Ectodermal cell (in vitro differentiated cells): ENCODE measurements around the gene MTG2.

Source experiments
- H3K27ac ChIP-seq: 2 replicates; pipeline ENCODE4 v1.7.0; 2013; ENCODE audit warnings: mild to moderate bottlenecking, low read depth, low read length; ENCODE audit not compliant: insufficient read depth, poor library complexity, severe bottlenecking
- H3K27me3 ChIP-seq: 2 replicates; pipeline ENCODE4 v1.7.0; 2013; ENCODE audit warnings: mild to moderate bottlenecking, low read length; ENCODE audit not compliant: insufficient read depth, control insufficient read depth, poor library complexity, severe bottlenecking
- H3K36me3 ChIP-seq: one replicate; pipeline ENCODE4 v1.7.0; 2013; ENCODE audit warnings: low read length; ENCODE audit not compliant: control insufficient read depth, insufficient read depth
- H3K4me1 ChIP-seq: one replicate; pipeline ENCODE4 v1.7.0; 2013; ENCODE audit warnings: low read length; ENCODE audit not compliant: control insufficient read depth, insufficient read depth
- H3K4me3 ChIP-seq: 2 replicates; pipeline ENCODE4 v1.7.0; 2013; ENCODE audit warnings: low read depth, low read length, control low read depth; ENCODE audit not compliant: insufficient read depth
- H3K9me3 ChIP-seq: 2 replicates; pipeline ENCODE4 v1.7.0; 2013; ENCODE audit warnings: mild to moderate bottlenecking, low read length, moderate library complexity; ENCODE audit not compliant: control insufficient read depth
- WGBS, 2 experiments: methylation state at CpG; one replicate each; pipeline ENCODE4 v1.1.7; 2013; ENCODE audit warnings: missing lambda C conversion rate in 2 of 2; 5-methylcytosine and 5-hydroxymethylcytosine counted together

MTG2 gene

GRCh38 chr20:62196286-62196685 lies 13.5 kb downstream of the MTG2 start:
- Histone ChIP-seq H3K36me3 (peaks cover 13% of the 10 kb centered on the region), H3K9me3 (no peaks in the 10 kb centered on the region), H3K27me3 (no peaks in the 10 kb centered on the region)

GRCh38 chr20:62197311-62197710 lies 14.5 kb downstream of the MTG2 start:
- 92% methylated on average over 8 to 9 of the region's 9 CpGs for WGBS, 2 experiments
- H3K4me1 ChIP-seq: no peaks in the 10 kb centered on the region
- no peak overlapping the region for H3K4me3 ChIP-seq
- H3K9me3 ChIP-seq: no peaks in the 10 kb centered on the region
- H3K27ac ChIP-seq: no peak overlapping the region
- peaks cover 13% of the 10 kb centered on the region for H3K36me3 ChIP-seq
- no peaks in the 10 kb centered on the region for H3K27me3 ChIP-seq

More at GRCh38 chr20:62196286-62196685, 13.5 kb downstream of the MTG2 start:
- H3K4me3 ChIP-seq: no peak overlapping the region
- no peaks in the 10 kb centered on the region for H3K4me1 ChIP-seq
- 93 to 94% methylated on average over 10 of the region's 10 CpGs for WGBS, 2 experiments
- H3K27ac ChIP-seq: no peak overlapping the region

GRCh38 chr20:62197801-62198200 lies 15.0 kb downstream of the MTG2 start:
- H3K4me1 ChIP-seq: no peaks in the 10 kb centered on the region
- H3K27me3 ChIP-seq: no peaks in the 10 kb centered on the region
- H3K27ac ChIP-seq: no peak overlapping the region
- no peaks in the 10 kb centered on the region for H3K9me3 ChIP-seq
- WGBS, 2 experiments: 95 to 96% methylated on average over 18 of the region's 18 CpGs
- no peak overlapping the region for H3K4me3 ChIP-seq
- peaks cover 13% of the 10 kb centered on the region for H3K36me3 ChIP-seq

GRCh38 chr20:62198496-62198895 lies 15.7 kb downstream of the MTG2 start:
- Histone ChIP-seq H3K27ac (no peak overlapping the region), H3K4me1 (no peaks in the 10 kb centered on the region), H3K4me3 (no peak overlapping the region), H3K36me3 (peaks cover 13% of the 10 kb centered on the region), H3K27me3 (no peaks in the 10 kb centered on the region), H3K9me3 (no peaks in the 10 kb centered on the region)
- 96 to 97% methylated on average over 17 of the region's 17 CpGs for WGBS, 2 experiments

GRCh38 chr20:62198931-62199330 lies 16.1 kb downstream of the MTG2 start:
- whole genome bisulfite sequencing, 2 experiments: 96 to 97% methylated on average over 18 of the region's 18 CpGs
- Histone ChIP-seq H3K27ac (no peak overlapping the region), H3K4me1 (no peaks in the 10 kb centered on the region), H3K9me3 (no peaks in the 10 kb centered on the region), H3K27me3 (no peaks in the 10 kb centered on the region), H3K4me3 (no peak overlapping the region), H3K36me3 (peaks cover 13% of the 10 kb centered on the region)

- 95% methylated on average over 38 of the region's 38 CpGs for WGBS, 2 experiments
- no peaks in the 10 kb centered on the region for H3K27me3 ChIP-seq
- no peak overlapping the region for H3K4me3 ChIP-seq
- peaks cover 13% of the 10 kb centered on the region for H3K36me3 ChIP-seq
- H3K27ac ChIP-seq: no peak overlapping the region
- no peaks in the 10 kb centered on the region for H3K4me1 ChIP-seq
- no peaks in the 10 kb centered on the region for H3K9me3 ChIP-seq
These were observed 17.8 kb downstream of the MTG2 start for GRCh38 chr20:62200491-62201172.

GRCh38 chr20:62201173-62202082 lies 18.6 kb downstream of the MTG2 start:
- Histone ChIP-seq H3K36me3 (peaks cover 13% of the 10 kb centered on the region), H3K4me3 (no peak overlapping the region), H3K9me3 (no peaks in the 10 kb centered on the region), H3K27ac (no peak overlapping the region), H3K4me1 (no peaks in the 10 kb centered on the region), H3K27me3 (no peaks in the 10 kb centered on the region)
- whole genome bisulfite sequencing, 2 experiments: 94 to 95% methylated on average over 38 of the region's 38 CpGs

- Histone ChIP-seq H3K9me3 (no peaks in the 10 kb centered on the region), H3K36me3 (peaks cover 13% of the 10 kb centered on the region), H3K4me1 (no peaks in the 10 kb centered on the region), H3K4me3 (no peak overlapping the region), H3K27me3 (no peaks in the 10 kb centered on the region), H3K27ac (no peak overlapping the region)
- 78 to 81% methylated on average over 5 of the region's 5 CpGs for WGBS, 2 experiments
These were observed 19.2 kb downstream of the MTG2 start for GRCh38 chr20:62202083-62202395.

GRCh38 chr20:62202676-62203377 lies 20.0 kb downstream of the MTG2 start:
- Histone ChIP-seq H3K4me1 (no peaks in the 10 kb centered on the region), H3K27ac (no peak overlapping the region), H3K9me3 (no peaks in the 10 kb centered on the region), H3K27me3 (no peaks in the 10 kb centered on the region), H3K4me3 (no peak overlapping the region), H3K36me3 (peaks cover 13% of the 10 kb centered on the region)
- WGBS, 2 experiments: 90 to 92% methylated on average over 23 of the region's 23 CpGs
